Measurements from ENCODE around the gene UMAD1.

The UMAD1 gene

DNA sequence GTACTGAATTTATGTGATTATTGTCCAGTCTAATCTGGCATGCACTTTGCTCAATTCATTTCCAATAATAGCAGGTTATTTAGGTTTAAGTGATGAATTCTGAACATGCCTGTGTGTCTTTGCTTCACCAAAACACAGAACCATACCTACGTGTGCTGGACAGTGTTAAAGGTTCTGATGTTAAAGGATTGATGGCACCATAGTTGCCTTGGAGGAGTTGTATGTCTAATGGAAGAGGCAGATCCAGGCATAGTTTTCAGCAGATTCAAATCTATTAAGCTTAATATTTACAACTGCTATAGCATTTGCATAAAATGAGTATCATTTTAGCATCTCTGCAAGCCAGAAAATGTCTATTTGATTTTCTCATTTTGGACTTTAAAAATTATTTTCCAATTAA, 28.0 kb upstream of the UMAD1 start:
- H2AK5ac ChIP-seq (ENCODE audit: low read length), result no peak overlapping the region
- H4K5ac ChIP-seq (ENCODE audit: low read length), result no peak overlapping the region
- no peak overlapping the region for H3K4me2 ChIP-seq (ENCODE audit: low read length)
- H3K79me1 ChIP-seq (ENCODE audit: low read length), result no peaks in the 10 kb centered on the region
- no peaks in the 10 kb centered on the region for H3K79me2 ChIP-seq (ENCODE audit: control insufficient read depth, insufficient read depth, low read length)
- H3K56ac ChIP-seq (ENCODE audit: low read length), result no peak overlapping the region
- H3K36me3 ChIP-seq (ENCODE audit: control insufficient read depth, insufficient read depth, low read length), result no peaks in the 10 kb centered on the region
- H3K4ac ChIP-seq (ENCODE audit: low read depth, low read length), result no peak overlapping the region
- no peak overlapping the region for H4K8ac ChIP-seq (ENCODE audit: low read depth, low read length)
- no CpG with 5 or more reads among the region's 1 CpG for WGBS (ENCODE audit: extremely low coverage, insufficient coverage, low lambda C conversion rate)
- H3K4me3 ChIP-seq (ENCODE audit: low read length), result no peak overlapping the region
- no peaks in the 10 kb centered on the region for H3K27me3 ChIP-seq (ENCODE audit: insufficient read depth, low read length, poor library complexity)
- DNase-seq, result no peak
- H3K27ac ChIP-seq (ENCODE audit: low read depth, low read length), result no peak overlapping the region
- no peaks in the 10 kb centered on the region for H3K4me1 ChIP-seq (ENCODE audit: control insufficient read depth, low read depth, low read length)
- H2BK15ac ChIP-seq (replicated peaks; ENCODE audit: low read depth), result no peak overlapping the region
- no peak overlapping the region for H3K9ac ChIP-seq (ENCODE audit: low read length)
- H2BK5ac ChIP-seq (ENCODE audit: low read length), result no peak overlapping the region
- no peak overlapping the region for H3K18ac ChIP-seq (ENCODE audit: low read length)
- no peak overlapping the region for H3K23ac ChIP-seq (ENCODE audit: low read length)
- H2BK120ac ChIP-seq (ENCODE audit: low read depth, low read length), result no peak overlapping the region

DNA sequence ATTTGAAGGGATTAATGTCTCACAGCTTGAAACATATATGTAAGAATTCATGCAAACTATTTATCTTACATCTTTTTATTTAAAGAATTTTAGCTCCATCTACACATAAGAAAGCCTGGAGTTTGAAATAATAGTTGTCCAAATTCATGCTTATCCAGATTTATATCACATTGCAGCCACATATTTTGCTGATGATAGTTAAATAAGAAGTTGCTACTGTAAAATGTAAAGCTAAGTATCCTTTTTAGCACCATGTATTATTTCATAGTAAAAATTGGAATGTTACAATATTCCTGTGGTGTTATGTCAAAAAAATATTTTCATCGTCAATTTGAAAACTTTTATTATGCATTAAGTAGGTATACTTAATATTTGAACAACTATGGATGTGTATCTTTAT, 27.3 kb upstream of the UMAD1 start:
- Histone ChIP-seq H4K8ac (ENCODE audit: low read depth, low read length) (no peak overlapping the region), H3K27ac (ENCODE audit: low read depth, low read length) (no peak overlapping the region), H2BK5ac (ENCODE audit: low read length) (no peak overlapping the region), H3K4me1 (ENCODE audit: control insufficient read depth, low read depth, low read length) (no peaks in the 10 kb centered on the region), H3K4me2 (ENCODE audit: low read length) (no peak overlapping the region), H2BK15ac (replicated peaks; ENCODE audit: low read depth) (no peak overlapping the region), H3K4ac (ENCODE audit: low read depth, low read length) (no peak overlapping the region), H3K36me3 (ENCODE audit: control insufficient read depth, insufficient read depth, low read length) (no peaks in the 10 kb centered on the region), H3K18ac (ENCODE audit: low read length) (no peak overlapping the region), H3K9ac (ENCODE audit: low read length) (no peak overlapping the region), H2BK120ac (ENCODE audit: low read depth, low read length) (no peak overlapping the region), H3K79me1 (ENCODE audit: low read length) (no peaks in the 10 kb centered on the region), H2AK5ac (ENCODE audit: low read length) (no peak overlapping the region), H4K5ac (ENCODE audit: low read length) (no peak overlapping the region), H3K23ac (ENCODE audit: low read length) (no peak overlapping the region), H3K4me3 (ENCODE audit: low read length) (no peak overlapping the region), H3K27me3 (ENCODE audit: insufficient read depth, low read length, poor library complexity) (no peaks in the 10 kb centered on the region), H3K79me2 (ENCODE audit: control insufficient read depth, insufficient read depth, low read length) (no peaks in the 10 kb centered on the region), H3K56ac (ENCODE audit: low read length) (no peak overlapping the region)
- no CpG with 5 or more reads among the region's 1 CpG for WGBS (ENCODE audit: extremely low coverage, insufficient coverage, low lambda C conversion rate)
- no peak for DNase-seq

DNA sequence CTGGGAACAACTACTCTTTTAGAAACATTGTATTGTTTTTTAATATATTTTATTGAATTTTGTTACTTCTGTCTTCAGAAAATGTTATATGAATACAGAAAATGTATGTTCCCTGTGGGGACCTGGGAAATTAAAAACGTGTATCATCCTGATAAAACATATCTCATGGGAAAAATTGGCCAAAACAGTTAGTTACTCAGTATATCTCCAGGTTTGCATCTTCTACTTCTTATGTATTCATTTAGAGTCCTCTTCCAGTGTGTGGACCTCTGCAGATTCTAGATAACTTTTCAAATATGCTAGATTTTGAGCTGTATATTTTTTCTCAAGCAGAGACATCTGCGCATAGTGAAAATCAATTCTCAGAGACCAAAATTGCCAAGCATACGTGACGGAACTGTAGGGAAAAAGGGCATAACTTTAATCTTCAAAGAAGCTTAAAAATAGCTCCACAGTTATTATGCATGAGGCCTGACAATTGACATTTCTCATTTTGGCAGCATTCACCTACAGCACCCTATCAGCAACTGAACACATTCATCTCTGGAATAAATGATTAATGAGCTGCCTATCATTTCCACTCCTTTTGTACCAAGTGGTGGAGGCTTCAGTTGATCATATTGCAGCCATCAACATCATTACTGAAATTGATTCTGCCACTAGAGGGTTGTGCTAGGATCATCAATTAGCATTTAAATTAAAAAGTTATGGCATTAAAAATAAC, 26.4 kb upstream of the UMAD1 start:
- no peak overlapping the region for H3K23ac ChIP-seq (ENCODE audit: low read length)
- no peak overlapping the region for H3K56ac ChIP-seq (ENCODE audit: low read length)
- H2BK15ac ChIP-seq (replicated peaks; ENCODE audit: low read depth), result no peak overlapping the region
- no peaks in the 10 kb centered on the region for H3K79me2 ChIP-seq (ENCODE audit: control insufficient read depth, insufficient read depth, low read length)
- no peak overlapping the region for H3K9ac ChIP-seq (ENCODE audit: low read length)
- H3K4me1 ChIP-seq (ENCODE audit: control insufficient read depth, low read depth, low read length), result no peaks in the 10 kb centered on the region
- H3K79me1 ChIP-seq (ENCODE audit: low read length), result no peaks in the 10 kb centered on the region
- DNase-seq, result no peak
- no peak overlapping the region for H2AK5ac ChIP-seq (ENCODE audit: low read length)
- H3K36me3 ChIP-seq (ENCODE audit: control insufficient read depth, insufficient read depth, low read length), result no peaks in the 10 kb centered on the region
- H3K18ac ChIP-seq (ENCODE audit: low read length), result no peak overlapping the region
- WGBS (ENCODE audit: extremely low coverage, insufficient coverage, low lambda C conversion rate), result no CpG with 5 or more reads among the region's 4 CpGs
- no peak overlapping the region for H2BK120ac ChIP-seq (ENCODE audit: low read depth, low read length)
- H3K4me3 ChIP-seq (ENCODE audit: low read length), result no peak overlapping the region
- H2BK5ac ChIP-seq (ENCODE audit: low read length), result no peak overlapping the region
- no peak overlapping the region for H4K8ac ChIP-seq (ENCODE audit: low read depth, low read length)
- H3K27ac ChIP-seq (ENCODE audit: low read depth, low read length), result no peak overlapping the region
- no peak overlapping the region for H3K4me2 ChIP-seq (ENCODE audit: low read length)
- H3K4ac ChIP-seq (ENCODE audit: low read depth, low read length), result no peak overlapping the region
- H4K5ac ChIP-seq (ENCODE audit: low read length), result no peak overlapping the region
- no peaks in the 10 kb centered on the region for H3K27me3 ChIP-seq (ENCODE audit: insufficient read depth, low read length, poor library complexity)

- H3K4ac ChIP-seq (ENCODE audit: low read depth, low read length), result no peak overlapping the region
- H3K36me3 ChIP-seq (ENCODE audit: control insufficient read depth, insufficient read depth, low read length), result no peaks in the 10 kb centered on the region
- H3K4me3 ChIP-seq (ENCODE audit: low read length), result no peak overlapping the region
- H3K27me3 ChIP-seq (ENCODE audit: insufficient read depth, low read length, poor library complexity), result no peaks in the 10 kb centered on the region
- H4K5ac ChIP-seq (ENCODE audit: low read length), result no peak overlapping the region
- no peak overlapping the region for H3K27ac ChIP-seq (ENCODE audit: low read depth, low read length)
- H3K9ac ChIP-seq (ENCODE audit: low read length), result no peak overlapping the region
- no peak overlapping the region for H2BK15ac ChIP-seq (replicated peaks; ENCODE audit: low read depth)
- H2BK120ac ChIP-seq (ENCODE audit: low read depth, low read length), result no peak overlapping the region
- no peak overlapping the region for H3K56ac ChIP-seq (ENCODE audit: low read length)
- no peak overlapping the region for H4K8ac ChIP-seq (ENCODE audit: low read depth, low read length)
- H3K23ac ChIP-seq (ENCODE audit: low read length), result no peak overlapping the region
- no peaks in the 10 kb centered on the region for H3K79me2 ChIP-seq (ENCODE audit: control insufficient read depth, insufficient read depth, low read length)
- no peak overlapping the region for H3K4me2 ChIP-seq (ENCODE audit: low read length)
- H2AK5ac ChIP-seq (ENCODE audit: low read length), result no peak overlapping the region
- H2BK5ac ChIP-seq (ENCODE audit: low read length), result no peak overlapping the region
- 100% methylated on average over 1 of the region's 3 CpGs for WGBS (ENCODE audit: extremely low coverage, insufficient coverage, low lambda C conversion rate)
- no peaks in the 10 kb centered on the region for H3K4me1 ChIP-seq (ENCODE audit: control insufficient read depth, low read depth, low read length)
- DNase-seq, result no peak
- no peak overlapping the region for H3K18ac ChIP-seq (ENCODE audit: low read length)
- H3K79me1 ChIP-seq (ENCODE audit: low read length), result no peaks in the 10 kb centered on the region
Observed at GRCh38 chr7:7617550-7617949, 23.0 kb upstream of the UMAD1 start.

DNA sequence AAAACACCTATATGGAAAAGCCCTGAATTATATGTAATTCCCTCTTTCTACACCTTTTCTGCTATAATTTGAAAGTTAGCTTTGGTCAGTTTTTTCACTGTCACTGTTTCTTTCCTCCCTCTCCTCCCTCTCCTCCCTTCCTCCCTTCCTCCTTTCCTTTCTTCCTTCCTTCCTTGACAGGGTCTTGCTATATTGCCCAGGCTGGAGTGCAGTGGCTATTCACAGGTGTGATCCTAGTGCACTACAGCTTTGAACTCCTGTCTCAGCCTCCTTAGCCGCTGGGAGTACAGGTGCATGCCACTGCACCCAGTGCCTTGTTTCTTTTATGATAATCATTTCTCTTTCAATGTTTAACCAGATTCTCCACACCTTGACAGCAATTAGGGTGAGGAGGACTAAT, 22.1 kb upstream of the UMAD1 start:
- no peaks in the 10 kb centered on the region for H3K79me2 ChIP-seq (ENCODE audit: control insufficient read depth, insufficient read depth, low read length)
- no peaks in the 10 kb centered on the region for H3K4me1 ChIP-seq (ENCODE audit: control insufficient read depth, low read depth, low read length)
- WGBS (ENCODE audit: extremely low coverage, insufficient coverage, low lambda C conversion rate), result no CpG with 5 or more reads among the region's 1 CpG
- no peak overlapping the region for H2BK120ac ChIP-seq (ENCODE audit: low read depth, low read length)
- H4K5ac ChIP-seq (ENCODE audit: low read length), result no peak overlapping the region
- H3K79me1 ChIP-seq (ENCODE audit: low read length), result no peaks in the 10 kb centered on the region
- no peak overlapping the region for H2BK5ac ChIP-seq (ENCODE audit: low read length)
- H2AK5ac ChIP-seq (ENCODE audit: low read length), result no peak overlapping the region
- H3K56ac ChIP-seq (ENCODE audit: low read length), result no peak overlapping the region
- no peak overlapping the region for H3K27ac ChIP-seq (ENCODE audit: low read depth, low read length)
- H3K36me3 ChIP-seq (ENCODE audit: control insufficient read depth, insufficient read depth, low read length), result no peaks in the 10 kb centered on the region
- no peak overlapping the region for H3K23ac ChIP-seq (ENCODE audit: low read length)
- H3K9ac ChIP-seq (ENCODE audit: low read length), result no peak overlapping the region
- no peak overlapping the region for H4K8ac ChIP-seq (ENCODE audit: low read depth, low read length)
- H3K18ac ChIP-seq (ENCODE audit: low read length), result no peak overlapping the region
- DNase-seq, result no peak
- no peak overlapping the region for H2BK15ac ChIP-seq (replicated peaks; ENCODE audit: low read depth)
- no peak overlapping the region for H3K4me2 ChIP-seq (ENCODE audit: low read length)
- H3K27me3 ChIP-seq (ENCODE audit: insufficient read depth, low read length, poor library complexity), result no peaks in the 10 kb centered on the region
- no peak overlapping the region for H3K4me3 ChIP-seq (ENCODE audit: low read length)
- no peak overlapping the region for H3K4ac ChIP-seq (ENCODE audit: low read depth, low read length)

GRCh38 chr7:7620236-7620635, 20.3 kb upstream of the UMAD1 start:
- Histone ChIP-seq H3K4me2 (ENCODE audit: low read length) (no peak overlapping the region), H2BK15ac (replicated peaks; ENCODE audit: low read depth) (no peak overlapping the region), H2BK5ac (ENCODE audit: low read length) (no peak overlapping the region), H3K79me1 (ENCODE audit: low read length) (no peaks in the 10 kb centered on the region), H3K4me3 (ENCODE audit: low read length) (no peak overlapping the region), H3K56ac (ENCODE audit: low read length) (no peak overlapping the region), H3K18ac (ENCODE audit: low read length) (no peak overlapping the region), H3K4ac (ENCODE audit: low read depth, low read length) (no peak overlapping the region), H3K36me3 (ENCODE audit: control insufficient read depth, insufficient read depth, low read length) (no peaks in the 10 kb centered on the region), H2AK5ac (ENCODE audit: low read length) (no peak overlapping the region), H3K23ac (ENCODE audit: low read length) (no peak overlapping the region), H3K4me1 (ENCODE audit: control insufficient read depth, low read depth, low read length) (no peaks in the 10 kb centered on the region), H4K8ac (ENCODE audit: low read depth, low read length) (no peak overlapping the region), H3K79me2 (ENCODE audit: control insufficient read depth, insufficient read depth, low read length) (no peaks in the 10 kb centered on the region), H3K27me3 (ENCODE audit: insufficient read depth, low read length, poor library complexity) (no peaks in the 10 kb centered on the region), H3K9ac (ENCODE audit: low read length) (no peak overlapping the region), H2BK120ac (ENCODE audit: low read depth, low read length) (no peak overlapping the region), H4K5ac (ENCODE audit: low read length) (no peak overlapping the region), H3K27ac (ENCODE audit: low read depth, low read length) (no peak overlapping the region)
- DNase-seq, result no peak
- no CpG with 5 or more reads among the region's 1 CpG for WGBS (ENCODE audit: extremely low coverage, insufficient coverage, low lambda C conversion rate)
